ENCODE measurements around the gene PRDM5.

Gene PRDM5

GRCh38 chr4:120853161-120853935, 69.2 kb downstream of the PRDM5 start:
- no peak for DNase-seq

GRCh38 chr4:120850018-120850599, 72.4 kb downstream of the PRDM5 start:
- no peak for DNase-seq

- no peak for DNase-seq
Observed at GRCh38 chr4:120847019-120847582, 75.4 kb downstream of the PRDM5 start.

- no peak for DNase-seq
Observed at GRCh38 chr4:120844528-120844921, 78.0 kb downstream of the PRDM5 start.

- no peak for DNase-seq
Observed at GRCh38 chr4:120843849-120844527, 78.5 kb downstream of the PRDM5 start.

- DNase-seq, result peak; percentile 38
Observed at GRCh38 chr4:120842031-120842430, 80.5 kb downstream of the PRDM5 start.

- no peak for DNase-seq
Observed at GRCh38 chr4:120841580-120841979, 80.9 kb downstream of the PRDM5 start.

GRCh38 chr4:120839974-120840751, 82.4 kb downstream of the PRDM5 start:
- no peak for DNase-seq

GRCh38 chr4:120839334-120839973, 83.1 kb downstream of the PRDM5 start:
- DNase-seq, result no peak

- DNase-seq, result no peak
Observed at GRCh38 chr4:120838784-120839183, 83.7 kb downstream of the PRDM5 start.

- no peak for DNase-seq
Observed at GRCh38 chr4:120837656-120838055, 84.9 kb downstream of the PRDM5 start.

- no peak for DNase-seq
Observed at GRCh38 chr4:120835342-120835741, 87.2 kb downstream of the PRDM5 start.

GRCh38 chr4:120830204-120830603, 92.3 kb downstream of the PRDM5 start:
- DNase-seq, result no peak

- no peak for DNase-seq
Observed at GRCh38 chr4:120829113-120829831, 93.3 kb downstream of the PRDM5 start.

- DNase-seq, result no peak
Observed at GRCh38 chr4:120826853-120827252, 95.7 kb downstream of the PRDM5 start.

- no peak for DNase-seq
Observed at GRCh38 chr4:120826449-120826848, 96.1 kb downstream of the PRDM5 start.

- DNase-seq, result no peak
Observed at GRCh38 chr4:120824946-120825345, 97.6 kb downstream of the PRDM5 start.

GRCh38 chr4:120821977-120822376, 100.5 kb downstream of the PRDM5 start:
- no peak for DNase-seq

GRCh38 chr4:120821029-120821428, 101.5 kb downstream of the PRDM5 start:
- DNase-seq, result no peak

- no peak for DNase-seq
Observed at GRCh38 chr4:120819805-120820437, 102.6 kb downstream of the PRDM5 start.

GRCh38 chr4:120816296-120816965, 106.1 kb downstream of the PRDM5 start:
- peak; percentile 49 for DNase-seq

Measured in right hindlimb (tissue), 1 donor.